Measurements from ENCODE around the gene TIMM44. TPM values are rescaled to one million over a fixed set of nuclear protein-coding genes. Genes with fewer than 3 reads are reported as not detected.

Gene TIMM44
- total RNA-seq, 1 experiment from 2014 or later = 114 TPM

DNA sequence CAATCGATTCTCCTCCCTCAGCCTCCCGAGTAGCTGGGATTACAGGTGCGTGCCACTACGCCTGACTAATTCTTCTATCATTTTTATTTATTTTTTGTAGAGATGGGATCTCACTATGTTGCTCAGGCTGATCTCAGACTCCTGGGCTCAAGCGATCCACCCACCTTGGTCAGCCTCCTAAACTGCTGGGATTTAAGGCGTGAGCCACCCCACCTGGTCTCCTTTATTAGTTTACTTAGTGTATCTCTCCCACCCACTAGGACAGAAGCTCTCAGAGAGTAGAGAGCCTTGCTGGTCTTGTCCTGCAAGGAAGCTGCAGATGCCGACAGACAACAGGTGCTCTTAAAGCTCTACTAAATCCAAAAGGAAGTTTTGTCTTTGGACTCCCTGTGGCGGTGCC, 57.6 kb downstream of the TIMM44 start:
- Histone ChIP-seq H2BK12ac (ENCODE audit: insufficient read length, low read depth, low read length) (no peak overlapping the region), H2AK5ac (ENCODE audit: insufficient read length, low read length) (no peak overlapping the region), H2BK120ac (ENCODE audit: low read depth, low read length, poor library complexity, severe bottlenecking) (no peak overlapping the region), H3K4me1 (ENCODE audit: insufficient read depth, low read length) (no peaks in the 10 kb centered on the region), H3K9ac (ENCODE audit: extremely low read depth, insufficient read length, low read length) (no peak overlapping the region), H4K20me1 (ENCODE audit: control insufficient read depth, insufficient read depth, insufficient read length) (no peaks in the 10 kb centered on the region), H4K8ac (replicated peaks; ENCODE audit: insufficient read length, low read depth, low read length) (no peak overlapping the region), H3K23me2 (ENCODE audit: insufficient read length, low read depth, low read length, poor library complexity, severe bottlenecking) (peaks cover 3% of the 10 kb centered on the region), H3K18ac (ENCODE audit: insufficient read length, low read depth, low read length) (no peak overlapping the region), H3K56ac (ENCODE audit: insufficient read length, low read depth, low read length) (no peak overlapping the region), H4K5ac (ENCODE audit: insufficient read length, low read depth, low read length) (no peak overlapping the region), H4K91ac (ENCODE audit: insufficient read length, low read depth, low read length) (no peak overlapping the region), H3K23ac (ENCODE audit: insufficient read length, low read depth, low read length) (no peak overlapping the region), H2BK5ac (ENCODE audit: insufficient read length, low read length) (no peak overlapping the region), H3K79me2 (ENCODE audit: insufficient read depth, low read length) (no peaks in the 10 kb centered on the region), H3K9me3 (ENCODE audit: control insufficient read depth, low read depth, low read length) (no peaks in the 10 kb centered on the region), H3K4ac (ENCODE audit: low read depth, low read length) (no peak overlapping the region), H3K4me2 (ENCODE audit: insufficient read depth, insufficient read length, low read length) (no peak overlapping the region), H3T11ph (ENCODE audit: low read length) (no peak overlapping the region), H2AFZ (ENCODE audit: low read length) (no peak overlapping the region), H3K27me3 (ENCODE audit: insufficient read depth, low read length) (no peaks in the 10 kb centered on the region), H2BK20ac (ENCODE audit: low read depth, low read length, poor library complexity, severe bottlenecking) (no peak overlapping the region), H2BK15ac (ENCODE audit: low read depth, low read length) (no peak overlapping the region), H3K14ac (ENCODE audit: insufficient read depth, low read length) (no peak overlapping the region), H3K27ac (ENCODE audit: insufficient read length, low read depth, low read length) (no peak overlapping the region), H3K79me1 (ENCODE audit: insufficient read depth, low read depth, low read length, poor library complexity, severe bottlenecking) (no peaks in the 10 kb centered on the region)
- Mint-ChIP-seq H3K4me3 (no peak overlapping the region), H3K27me3 (ENCODE audit: low read depth) (peaks cover 29% of the 10 kb centered on the region), H3K36me3 (ENCODE audit: insufficient read depth in 1 of 3, low read depth in 3 of 3) (no peaks in the 10 kb centered on the region), H3K27ac (no peak overlapping the region), H3K9me3 (peaks cover 5 to 10% of the 10 kb centered on the region in 2 experiments; a peak in 3 of 5 replicates), H3K4me1 (peaks cover 4 to 8% of the 10 kb centered on the region in 2 experiments)
- DNase-seq = no peak
- TF ChIP-seq, protein P1, sequence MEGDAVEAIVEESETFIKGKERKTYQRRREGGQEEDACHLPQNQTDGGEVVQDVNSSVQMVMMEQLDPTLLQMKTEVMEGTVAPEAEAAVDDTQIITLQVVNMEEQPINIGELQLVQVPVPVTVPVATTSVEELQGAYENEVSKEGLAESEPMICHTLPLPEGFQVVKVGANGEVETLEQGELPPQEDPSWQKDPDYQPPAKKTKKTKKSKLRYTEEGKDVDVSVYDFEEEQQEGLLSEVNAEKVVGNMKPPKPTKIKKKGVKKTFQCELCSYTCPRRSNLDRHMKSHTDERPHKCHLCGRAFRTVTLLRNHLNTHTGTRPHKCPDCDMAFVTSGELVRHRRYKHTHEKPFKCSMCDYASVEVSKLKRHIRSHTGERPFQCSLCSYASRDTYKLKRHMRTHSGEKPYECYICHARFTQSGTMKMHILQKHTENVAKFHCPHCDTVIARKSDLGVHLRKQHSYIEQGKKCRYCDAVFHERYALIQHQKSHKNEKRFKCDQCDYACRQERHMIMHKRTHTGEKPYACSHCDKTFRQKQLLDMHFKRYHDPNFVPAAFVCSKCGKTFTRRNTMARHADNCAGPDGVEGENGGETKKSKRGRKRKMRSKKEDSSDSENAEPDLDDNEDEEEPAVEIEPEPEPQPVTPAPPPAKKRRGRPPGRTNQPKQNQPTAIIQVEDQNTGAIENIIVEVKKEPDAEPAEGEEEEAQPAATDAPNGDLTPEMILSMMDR (conservative IDR thresholded peaks at IDR 0.05) = no peak
- no CpG with 5 or more reads among the region's 8 CpGs for WGBS (ENCODE audit: extremely low coverage, insufficient read length, low lambda C conversion rate)
